Upper lobe of left lung (tissue), 6 donors: ENCODE measurements around the gene CARM1. TPM values are rescaled to one million over a fixed set of nuclear protein-coding genes. Genes with fewer than 3 reads are reported as not detected.

Experiments used
- ATAC-seq, 2 donors: fragments of 200-7000 bp; cut with Tn5 transposase; one replicate each; pipeline ENCODE4 v1.9.1; 2022; ENCODE audit warnings: mild to moderate bottlenecking in 2 of 2, moderate library complexity in 2 of 2; ENCODE audit not compliant: low FRiP score in 2 of 2
- DNase-seq, 2 donors: peaks; one replicate each; pipeline ENCODE4 v3.0.0-alpha.2; 2019 to 2020
- H3K27ac ChIP-seq, 4 donors: fragments of 200-600 bp; sonication (generic); one replicate each; pipeline ENCODE4 v1.5.1; 2016 to 2019
- H3K27me3 ChIP-seq, 4 donors: fragments of 200-600 bp; sonication (generic); one replicate each; pipeline ENCODE4 v1.5.1; 2017 to 2019
- H3K36me3 ChIP-seq, 4 donors: fragments of 200-600 bp; sonication (generic); one replicate each; pipeline ENCODE4 v1.5.1; 2016 to 2019
- H3K4me1 ChIP-seq, 4 donors: fragments of 200-600 bp; sonication (generic); one replicate each; pipeline ENCODE4 v1.5.1; 2018 to 2019
- H3K4me3 ChIP-seq, 4 donors: fragments of 200-600 bp; sonication (generic); one replicate each; pipeline ENCODE4 v1.5.1; 2017 to 2019; ENCODE audit warnings: mild to moderate bottlenecking in 2 of 4, moderate library complexity in 1 of 4
- H3K9me3 ChIP-seq, 4 donors: fragments of 200-600 bp; sonication (generic); one replicate each; pipeline ENCODE4 v1.5.1; 2018 to 2019
- EP300 ChIP-seq, 4 donors: sonication (generic); formaldehyde crosslinking; IDR thresholded peaks; one replicate each; pipeline ENCODE4 v1.5.1; 2017; ENCODE audit warnings: antibody characterized with exemption in 4 of 4, control low read depth in 2 of 4
- POLR2A ChIP-seq, 4 donors: fragments of 450-650 bp; IDR thresholded peaks; one replicate each; pipeline ENCODE4 v1.5.1; 2016 to 2017; ENCODE audit warnings: antibody characterized with exemption in 4 of 4, mild to moderate bottlenecking in 2 of 4
- POLR2AphosphoS5 ChIP-seq, 2 donors: sonication (generic); formaldehyde crosslinking; IDR thresholded peaks; one replicate each; pipeline ENCODE4 v1.5.1; 2017; ENCODE audit warnings: antibody characterized with exemption in 2 of 2
- WGBS, 2 donors: methylation state at CpG; one replicate each; pipeline ENCODE4 v1.1.5; 2017 to 2018; 5-methylcytosine and 5-hydroxymethylcytosine counted together
- total RNA-seq, 6 donors: library from RNA; depleted of rRNA in 4 of 6; stranded (reverse); fragments of >200 nt in 4 of 6; gene quantifications; one replicate each; pipeline versions ENCODE4 v1.1.0 to v1.2.1, GENCODE V29; 2016 to 2021
- TF ChIP-seq, protein P1 (sequence below), 6 experiments: fragments of 450-650 bp in 4 of 6; fragments of 200-600 bp in 2 of 6; sonication (generic) in 2 of 6; IDR thresholded peaks; one replicate each; pipeline ENCODE4 v1.5.1; 2016 to 2019; ENCODE audit warnings: antibody characterized with exemption in 6 of 6
- donor health status: DM: no; HTN: no; CAD: no; lungs with moderate emphysema.
- donor health status: DM: no; HTN: yes; CAD: no; lungs with severe emphysema.

CARM1 gene
- total RNA-seq, 6 donors from 2014 or later, result 19.0 to 30.6 (median 25.3) TPM

DNA sequence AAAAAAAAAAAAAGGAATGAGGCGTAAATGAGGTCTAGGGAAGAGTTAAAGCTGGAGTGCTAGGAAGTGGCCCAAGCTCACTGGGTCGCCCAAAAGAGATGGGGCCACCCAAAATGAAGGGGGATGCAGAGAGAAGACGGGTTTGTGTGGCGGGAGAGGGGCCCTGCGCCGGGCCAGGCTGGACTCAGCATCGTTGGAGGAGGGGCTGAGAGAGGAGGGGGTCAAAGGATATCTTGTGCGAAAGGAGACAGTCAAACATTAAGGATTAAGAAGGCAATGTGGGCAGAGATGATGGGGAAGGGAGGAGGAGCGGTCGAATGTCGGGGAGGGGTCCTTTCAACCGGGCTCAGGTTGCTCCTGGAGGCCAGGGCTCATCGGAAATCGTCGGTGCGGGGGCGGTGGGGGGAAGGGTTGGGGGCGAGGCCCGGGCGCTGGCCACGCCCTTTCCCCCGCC, 825 bp upstream of the CARM1 start:
- H3K27ac ChIP-seq, result peak overlapping the region; percentile 66 to 87 (median 83)
- TF ChIP-seq EP300 (IDR thresholded peaks at IDR 0.05), result no peak
- TF ChIP-seq POLR2A (IDR thresholded peaks at IDR 0.05), result no peak
- TF ChIP-seq, protein P1, sequence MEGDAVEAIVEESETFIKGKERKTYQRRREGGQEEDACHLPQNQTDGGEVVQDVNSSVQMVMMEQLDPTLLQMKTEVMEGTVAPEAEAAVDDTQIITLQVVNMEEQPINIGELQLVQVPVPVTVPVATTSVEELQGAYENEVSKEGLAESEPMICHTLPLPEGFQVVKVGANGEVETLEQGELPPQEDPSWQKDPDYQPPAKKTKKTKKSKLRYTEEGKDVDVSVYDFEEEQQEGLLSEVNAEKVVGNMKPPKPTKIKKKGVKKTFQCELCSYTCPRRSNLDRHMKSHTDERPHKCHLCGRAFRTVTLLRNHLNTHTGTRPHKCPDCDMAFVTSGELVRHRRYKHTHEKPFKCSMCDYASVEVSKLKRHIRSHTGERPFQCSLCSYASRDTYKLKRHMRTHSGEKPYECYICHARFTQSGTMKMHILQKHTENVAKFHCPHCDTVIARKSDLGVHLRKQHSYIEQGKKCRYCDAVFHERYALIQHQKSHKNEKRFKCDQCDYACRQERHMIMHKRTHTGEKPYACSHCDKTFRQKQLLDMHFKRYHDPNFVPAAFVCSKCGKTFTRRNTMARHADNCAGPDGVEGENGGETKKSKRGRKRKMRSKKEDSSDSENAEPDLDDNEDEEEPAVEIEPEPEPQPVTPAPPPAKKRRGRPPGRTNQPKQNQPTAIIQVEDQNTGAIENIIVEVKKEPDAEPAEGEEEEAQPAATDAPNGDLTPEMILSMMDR (IDR thresholded peaks at IDR 0.05), result no peak
- no peak for TF ChIP-seq POLR2AphosphoS5 (IDR thresholded peaks at IDR 0.05)
- DNase-seq (no peak), ATAC-seq (peak in 1 of 2 donors; percentile 0)
- peak overlapping the region; percentile 16 to 56 (median 46) for H3K4me3 ChIP-seq
- no peaks in the 10 kb centered on the region for H3K36me3 ChIP-seq
- 3 to 5% methylated on average over 13 to 15 of the region's 22 CpGs for WGBS, 2 donors
- H3K9me3 ChIP-seq, result no peaks in the 10 kb centered on the region
- H3K27me3 ChIP-seq, result no peaks in the 10 kb centered on the region
- H3K4me1 ChIP-seq, result peaks cover 11 to 23% (median 15%) of the 10 kb centered on the region in 4 donors

DNA sequence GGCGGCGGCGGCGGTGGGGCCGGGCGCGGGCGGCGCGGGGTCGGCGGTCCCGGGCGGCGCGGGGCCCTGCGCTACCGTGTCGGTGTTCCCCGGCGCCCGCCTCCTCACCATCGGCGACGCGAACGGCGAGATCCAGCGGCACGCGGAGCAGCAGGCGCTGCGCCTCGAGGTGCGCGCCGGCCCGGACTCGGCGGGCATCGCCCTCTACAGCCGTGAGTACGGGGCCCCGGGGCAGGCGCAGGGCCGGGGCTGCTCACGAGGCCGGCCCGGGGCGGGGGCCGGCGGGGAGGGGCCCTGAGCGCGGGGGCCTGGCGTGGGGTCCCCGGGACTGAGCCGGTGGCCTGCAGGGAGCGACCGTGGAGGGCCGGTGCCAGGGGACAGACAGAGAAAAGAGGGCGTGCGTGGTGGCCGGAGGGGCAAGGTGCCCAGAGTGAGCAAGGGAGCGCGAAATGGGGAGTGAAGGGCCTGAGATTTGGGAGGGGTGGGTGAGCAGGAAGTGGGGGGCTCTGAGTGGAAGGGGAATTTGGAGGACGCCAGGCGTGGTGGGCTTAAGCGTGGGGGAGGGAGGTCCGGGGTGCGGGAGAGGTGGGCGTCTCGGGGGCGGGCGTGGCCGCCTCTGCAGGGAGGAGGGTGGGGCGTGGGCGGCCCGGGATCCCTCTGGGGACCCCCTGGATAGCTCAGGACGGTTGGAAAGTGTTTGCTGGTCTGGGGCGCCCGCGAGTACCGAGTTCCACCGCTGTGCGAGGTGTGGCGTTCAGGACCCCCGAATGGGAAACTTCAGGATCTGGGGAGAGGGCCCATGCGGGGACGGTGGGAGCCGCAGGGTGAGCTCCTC, 575 bp downstream of the CARM1 start:
- Histone ChIP-seq H3K4me1 (peaks cover 19 to 31% (median 25%) of the 10 kb centered on the region in 4 donors), H3K4me3 (peak overlapping the region; percentile 88 to 93 (median 90)), H3K27me3 (no peaks in the 10 kb centered on the region), H3K27ac (peak overlapping the region; percentile 72 to 91 (median 79)), H3K36me3 (no peaks in the 10 kb centered on the region), H3K9me3 (no peaks in the 10 kb centered on the region)
- peak; percentile 31 to 93 for DNase-seq
- TF ChIP-seq POLR2A (IDR thresholded peaks at IDR 0.05) (no peak), POLR2AphosphoS5 (IDR thresholded peaks at IDR 0.05) (no peak), EP300 (IDR thresholded peaks at IDR 0.05) (no peak)
- TF ChIP-seq, protein P1 (IDR thresholded peaks at IDR 0.05), result peak in 4 of 6 experiments; percentile 12 to 24 (median 18)
- no peak for ATAC-seq
- 0 to 1% methylated on average over 18 to 33 of the region's 90 CpGs for WGBS, 2 donors

DNA sequence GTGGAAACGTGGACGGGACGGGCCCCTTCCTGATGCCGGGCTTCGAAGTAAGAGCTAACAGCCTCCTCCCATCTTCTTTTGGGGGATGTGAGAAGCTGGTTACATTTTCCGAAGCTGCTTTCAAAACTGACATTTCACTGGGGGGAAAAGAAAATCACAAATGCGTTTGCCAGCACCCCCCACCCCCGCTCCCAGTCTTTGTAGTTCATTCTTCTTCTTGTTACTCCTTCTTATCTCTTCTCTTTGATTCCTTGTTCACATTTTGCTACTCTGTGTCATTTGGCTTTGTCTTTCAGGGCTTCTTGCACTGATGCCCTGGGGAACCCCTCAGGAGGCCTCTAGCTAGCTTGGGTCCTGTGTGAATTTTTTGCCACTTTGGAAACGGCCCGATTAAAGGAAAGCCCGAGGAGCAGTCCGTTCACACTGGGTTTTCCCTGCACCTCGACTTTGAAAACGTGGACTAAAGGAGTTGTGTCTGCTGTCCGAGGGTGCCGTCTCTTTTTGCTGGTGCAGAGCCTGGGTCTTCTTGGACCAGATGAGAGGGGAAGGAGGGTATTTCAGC, 1.3 kb downstream of the CARM1 start:
- no peak for DNase-seq
- ATAC-seq, result no peak

DNA sequence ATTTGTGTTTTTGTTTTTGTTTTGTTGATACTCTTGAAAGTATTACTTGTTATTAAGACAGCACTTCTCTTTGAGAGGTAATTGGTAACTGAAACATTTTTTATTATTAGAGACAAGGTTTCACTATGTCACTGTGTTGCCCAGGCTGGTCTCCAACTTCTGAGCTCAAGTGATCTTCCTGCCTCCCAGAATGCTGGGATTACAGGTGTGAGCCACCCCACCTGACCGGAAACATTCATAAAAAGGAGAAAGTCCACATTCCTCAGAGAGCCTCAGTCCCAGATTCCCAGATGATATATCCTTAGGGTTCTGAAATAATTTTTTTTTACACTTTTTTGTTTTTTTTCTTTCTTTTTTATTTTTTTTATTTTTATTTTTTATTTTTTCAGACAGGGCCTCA, 2.7 kb downstream of the CARM1 start:
- 97% methylated on average over 1 of the region's 1 CpG for WGBS, 2 donors
- no peak overlapping the region for H3K27ac ChIP-seq

More for the DNA sequence above, 1.3 kb downstream of the CARM1 start:
- peaks cover 19 to 35% (median 31%) of the 10 kb centered on the region in 4 donors for H3K4me1 ChIP-seq
- H3K27ac ChIP-seq, result peak overlapping the region; percentile 72 to 91 (median 79)
- TF ChIP-seq EP300 (IDR thresholded peaks at IDR 0.05), result no peak
- TF ChIP-seq, protein P1 (IDR thresholded peaks at IDR 0.05), result peak in 1 of 6 experiments; percentile 2
- peak overlapping the region; percentile 88 to 93 (median 90) for H3K4me3 ChIP-seq
- no peaks in the 10 kb centered on the region for H3K36me3 ChIP-seq
- 17 to 18% methylated on average over 16 of the region's 16 CpGs for WGBS, 2 donors
- H3K9me3 ChIP-seq, result no peaks in the 10 kb centered on the region
- no peaks in the 10 kb centered on the region for H3K27me3 ChIP-seq

More for the DNA sequence above, 2.7 kb downstream of the CARM1 start:
- TF ChIP-seq POLR2AphosphoS5 (IDR thresholded peaks at IDR 0.05), result no peak
- TF ChIP-seq EP300 (IDR thresholded peaks at IDR 0.05), result no peak
- TF ChIP-seq, protein P1 (IDR thresholded peaks at IDR 0.05), result no peak
- TF ChIP-seq POLR2A (IDR thresholded peaks at IDR 0.05), result no peak
- Histone ChIP-seq H3K36me3 (no peaks in the 10 kb centered on the region), H3K4me1 (peaks cover 19 to 47% (median 34%) of the 10 kb centered on the region in 4 donors), H3K9me3 (no peaks in the 10 kb centered on the region), H3K4me3 (no peak overlapping the region), H3K27me3 (no peaks in the 10 kb centered on the region)
- no peak for ATAC-seq
- DNase-seq, result no peak
